ENCODE data around the gene GUCY2C.

Gene GUCY2C

GRCh38 chr12:14618983-14619382 lies 77.4 kb downstream of the GUCY2C start:
- H3K36me3 ChIP-seq (ENCODE audit: control insufficient read depth in 2 of 2, insufficient read depth in 1 of 2, low read length in 2 of 2) = no peaks in the 10 kb centered on the region
- no peak overlapping the region for H3K4me3 ChIP-seq (ENCODE audit: low read depth, low read length)
- TF ChIP-seq GLI2 (tag by site-specific recombination; IDR thresholded peaks at IDR 0.05; ENCODE audit: borderline replicate concordance, low read depth) (no peak), PRDM2 (tag by site-specific recombination; IDR thresholded peaks at IDR 0.05; ENCODE audit: borderline replicate concordance) (no peak), SP3 (tag by site-specific recombination; IDR thresholded peaks at IDR 0.05) (no peak), GLI4 (tag by site-specific recombination; IDR thresholded peaks at IDR 0.05) (no peak), ZNF274 (IDR thresholded peaks at IDR 0.05; ENCODE audit: low read length) (no peak), ZNF274 (tag by site-specific recombination; IDR thresholded peaks at IDR 0.05; ENCODE audit: borderline replicate concordance) (no peak), ZNF184 (tag by site-specific recombination; IDR thresholded peaks at IDR 0.05) (no peak), ZNF311 (tag by site-specific recombination; IDR thresholded peaks at IDR 0.05; ENCODE audit: borderline replicate concordance) (no peak), ZNF658 (tag by site-specific recombination; IDR thresholded peaks at IDR 0.05) (no peak), GLIS2 (tag by site-specific recombination; IDR thresholded peaks at IDR 0.05) (no peak), ZNF747 (tag by site-specific recombination; IDR thresholded peaks at IDR 0.05) (no peak)
- H3K9me3 ChIP-seq (ENCODE audit: control insufficient read depth, insufficient read depth, low read depth, low read length) = no peaks in the 10 kb centered on the region
- ChIA-PET POLR2A (no interaction called here), CTCF (interaction anchor here (0.6 to 4.6 kb wide), 8 partner anchors 9 to 433 kb away, joined by 3 to 27 read pairs (median 4); no protein-coding TSS in a partner anchor)
- no peak overlapping the region for H3K27ac ChIP-seq (ENCODE audit: extremely low read depth, low read depth, low read length)
- H3K4me1 ChIP-seq (ENCODE audit: control insufficient read depth, insufficient read depth, low read length) = no peaks in the 10 kb centered on the region

- CTCF ChIA-PET = no interaction called here
- Histone ChIP-seq H3K4me1 (ENCODE audit: control insufficient read depth, insufficient read depth, low read length) (no peaks in the 10 kb centered on the region), H3K36me3 (ENCODE audit: control insufficient read depth in 2 of 2, insufficient read depth in 1 of 2, low read length in 2 of 2) (no peaks in the 10 kb centered on the region), H3K4me3 (ENCODE audit: low read depth, low read length) (no peak overlapping the region), H3K27ac (ENCODE audit: extremely low read depth, low read depth, low read length) (no peak overlapping the region), H3K9me3 (ENCODE audit: control insufficient read depth, insufficient read depth, low read depth, low read length) (no peaks in the 10 kb centered on the region)
- POLR2A ChIA-PET = no interaction called here
- TF ChIP-seq ZBTB11 (tag by site-specific recombination; conservative IDR thresholded peaks at IDR 0.05; ENCODE audit: low read depth) = no peak
- no peak for TF ChIP-seq ZNF354C (tag by site-specific recombination; IDR thresholded peaks at IDR 0.05; ENCODE audit: borderline replicate concordance, low read depth)
- TF ChIP-seq INSM2 (tag by site-specific recombination; IDR thresholded peaks at IDR 0.05) = no peak
- TF ChIP-seq ZSCAN23 (tag by site-specific recombination; IDR thresholded peaks at IDR 0.05) = no peak
- TF ChIP-seq ZNF621 (tag by site-specific recombination; IDR thresholded peaks at IDR 0.05) = no peak
- TF ChIP-seq ZNF350 (tag by site-specific recombination; IDR thresholded peaks at IDR 0.05) = no peak
- TF ChIP-seq CTCF (tag by site-specific recombination; IDR thresholded peaks at IDR 0.05) = no peak
- TF ChIP-seq ZNF37A (tag by site-specific recombination; IDR thresholded peaks at IDR 0.05) = no peak
- no peak for TF ChIP-seq TCF7L2 (IDR thresholded peaks at IDR 0.05; ENCODE audit: borderline replicate concordance, low read depth, low read length)
- TF ChIP-seq ZNF610 (tag by site-specific recombination; IDR thresholded peaks at IDR 0.05; ENCODE audit: borderline replicate concordance) = no peak
- no peak for TF ChIP-seq AEBP2 (tag by site-specific recombination; IDR thresholded peaks at IDR 0.05; ENCODE audit: borderline replicate concordance)
These were observed 81.7 kb downstream of the GUCY2C start for GRCh38 chr12:14614704-14615121.
